HG02885 (cell line): ENCODE results near the gene KRTAP4-12.
"Not testable (repeated sequence)": the region's sequence is repeated elsewhere in the genome, so short reads cannot be mapped to it uniquely, and the experiment has no call there.

ENCODE experiments used
- ATAC-seq: cut with Tn5 transposase; IDR thresholded peaks from one replicate; pipeline ENCODE4 v1.9.1; 2021; ENCODE audit warnings: mild to moderate bottlenecking; ENCODE audit not compliant: unreplicated experiment, poor library complexity

The KRTAP4-12 gene

GRCh38 chr17:41127371-41127770, 3.4 kb upstream of the KRTAP4-12 start:
- ATAC-seq: no peak

GRCh38 chr17:41126412-41126811, 2.4 kb upstream of the KRTAP4-12 start:
- no peak for ATAC-seq

GRCh38 chr17:41125064-41125463, 1.1 kb upstream of the KRTAP4-12 start:
- ATAC-seq: no peak

GRCh38 chr17:41123292-41123990, 541 bp downstream of the KRTAP4-12 start:
- ATAC-seq: not testable (repeated sequence)

- ATAC-seq: no peak
Observed at GRCh38 chr17:41121742-41122141, 2.2 kb downstream of the KRTAP4-12 start.

- not testable (repeated sequence) for ATAC-seq
Observed at GRCh38 chr17:41119696-41120690, 4.0 kb downstream of the KRTAP4-12 start.

- no peak for ATAC-seq
Observed at GRCh38 chr17:41118721-41119120, 5.3 kb downstream of the KRTAP4-12 start.

GRCh38 chr17:41117846-41118386, 6.1 kb downstream of the KRTAP4-12 start, which contains the start of gene KRTAP4-11:
TSS of gene KRTAP4-11 (minus strand) at chr17:41118373. CDS start at chr17:41118315, 58 bp downstream.
- not testable (repeated sequence) for ATAC-seq

GRCh38 chr17:41116297-41116696, 7.7 kb downstream of the KRTAP4-12 start:
- ATAC-seq: no peak

- ATAC-seq: no peak
Observed at GRCh38 chr17:41111151-41111885, 12.7 kb downstream of the KRTAP4-12 start.

GRCh38 chr17:41108728-41109386, 15.1 kb downstream of the KRTAP4-12 start:
- ATAC-seq: not testable (repeated sequence)

GRCh38 chr17:41107941-41108450, 16.0 kb downstream of the KRTAP4-12 start:
- no peak for ATAC-seq

GRCh38 chr17:41105347-41105746, 18.6 kb downstream of the KRTAP4-12 start, which contains the start of gene KRTAP4-9:
TSS of gene KRTAP4-9 (plus strand) at chr17:41105389. CDS start at chr17:41105389, 0 bp downstream.
- ATAC-seq: not testable (repeated sequence)

GRCh38 chr17:41104386-41105038, 19.5 kb downstream of the KRTAP4-12 start:
- not testable (repeated sequence) for ATAC-seq

- ATAC-seq: no peak
Observed at GRCh38 chr17:41103896-41104295, 20.1 kb downstream of the KRTAP4-12 start.

GRCh38 chr17:41101586-41102259, 22.3 kb downstream of the KRTAP4-12 start, which contains the start of gene KRTAP4-16:
TSS of gene KRTAP4-16 (minus strand) at chr17:41102209. CDS start at chr17:41102209, 0 bp downstream.
- no peak for ATAC-seq

GRCh38 chr17:41099682-41100480, 24.1 kb downstream of the KRTAP4-12 start:
- not testable (repeated sequence) for ATAC-seq
